ENCODE data around the gene RPSA.
A peak's percentile ranks its signal among the peaks of the same experiment; 100 is the strongest.
"Not testable (repeated sequence)": the region's sequence is repeated elsewhere in the genome, so short reads cannot be mapped to it uniquely, and the experiment has no call there.

The RPSA gene

GRCh38 chr3:39406368-39407258 lies at the start of gene RPSA:
Gene RPSA (plus strand): TSS chr3:39406720. CDS start chr3:39407654, 934 bp downstream.
- peak within 1 kb of the TSS; percentile 78 for H3K4me3 ChIP-seq (replicated peaks; ENCODE audit: low read depth, low read length)
- peak; percentile 22 for TF ChIP-seq CTCF (IDR thresholded peaks at IDR 0.05; ENCODE audit: low read length, missing control alignments)
- DNase-seq (ENCODE audit: low read depth): peak; percentile 98

GRCh38 chr3:39358333-39358732 lies 48.2 kb upstream of the RPSA start:
- H3K4me3 ChIP-seq (replicated peaks; ENCODE audit: low read depth, low read length): no peak overlapping the region
- TF ChIP-seq CTCF (IDR thresholded peaks at IDR 0.05; ENCODE audit: low read length, missing control alignments): no peak
- DNase-seq (ENCODE audit: low read depth): no peak

- H3K4me3 ChIP-seq (replicated peaks; ENCODE audit: low read depth, low read length): no peak overlapping the region
- no peak for DNase-seq (ENCODE audit: low read depth)
- TF ChIP-seq CTCF (IDR thresholded peaks at IDR 0.05; ENCODE audit: low read length, missing control alignments): no peak
Measured at GRCh38 chr3:39361252-39361927, 45.1 kb upstream of the RPSA start.

GRCh38 chr3:39362192-39362591 lies 44.3 kb upstream of the RPSA start:
- H3K4me3 ChIP-seq (replicated peaks; ENCODE audit: low read depth, low read length): no peak overlapping the region
- DNase-seq (ENCODE audit: low read depth): peak; percentile 50
- TF ChIP-seq CTCF (IDR thresholded peaks at IDR 0.05; ENCODE audit: low read length, missing control alignments): no peak

GRCh38 chr3:39362812-39363211 lies 43.7 kb upstream of the RPSA start:
- DNase-seq (ENCODE audit: low read depth): no peak

GRCh38 chr3:39370450-39370849 lies 36.1 kb upstream of the RPSA start:
- DNase-seq (ENCODE audit: low read depth); H3K4me3 ChIP-seq (replicated peaks; ENCODE audit: low read depth, low read length): not testable (repeated sequence)

More at GRCh38 chr3:39362812-39363211, 43.7 kb upstream of the RPSA start:
- no peak for TF ChIP-seq CTCF (IDR thresholded peaks at IDR 0.05; ENCODE audit: low read length, missing control alignments)
- H3K4me3 ChIP-seq (replicated peaks; ENCODE audit: low read depth, low read length): no peak overlapping the region

GRCh38 chr3:39372833-39373232 lies 33.7 kb upstream of the RPSA start:
- TF ChIP-seq CTCF (IDR thresholded peaks at IDR 0.05; ENCODE audit: low read length, missing control alignments): no peak
- no peak for DNase-seq (ENCODE audit: low read depth)
- H3K4me3 ChIP-seq (replicated peaks; ENCODE audit: low read depth, low read length): no peak overlapping the region

Measured in fibroblast of pulmonary artery (primary cell).